GM23338 (cell line): Measurements from ENCODE around the gene TPRG1.

Source experiments
- CREB1 ChIP-seq: fragments of 250-450 bp; sonication (Bioruptor Pico); IDR thresholded peaks from 2 replicates; pipeline ENCODE4 v1.5.0; 2020; ENCODE audit warnings: low read depth, mild to moderate bottlenecking, moderate library complexity
- EZH2 ChIP-seq: fragments of 200-600 bp; sonication (generic); IDR thresholded peaks from one replicate; pipeline ENCODE4 v1.8.0; 2017; ENCODE audit warnings: antibody characterized with exemption, mild to moderate bottlenecking, low read depth; ENCODE audit not compliant: unreplicated experiment
- EZH2phosphoT487 ChIP-seq: fragments of 200-600 bp; sonication (generic); IDR thresholded peaks from one replicate; pipeline ENCODE4 v1.8.1; 2018; ENCODE audit warnings: antibody characterized with exemption; ENCODE audit not compliant: unreplicated experiment
- JUNB ChIP-seq: IDR thresholded peaks from one replicate; pipeline ENCODE4 v1.6.1; 2016; ENCODE audit warnings: antibody characterized with exemption; ENCODE audit not compliant: unreplicated experiment
- NANOG ChIP-seq: IDR thresholded peaks from 2 replicates; pipeline ENCODE4 v1.6.1; 2016; ENCODE audit warnings: antibody characterized with exemption, borderline replicate concordance
- POLR2AphosphoS5 ChIP-seq: IDR thresholded peaks from 2 replicates; pipeline ENCODE4 v1.6.1; 2016; ENCODE audit warnings: antibody characterized with exemption, low read depth
- STAT1 ChIP-seq: IDR thresholded peaks from one replicate; pipeline ENCODE4 v1.6.1; 2016; ENCODE audit warnings: antibody characterized with exemption; ENCODE audit not compliant: unreplicated experiment
- TF ChIP-seq, protein P1 (sequence below), 2 experiments: fragments of 200-600 bp in 1 of 2; sonication (generic) in 1 of 2; conservative IDR thresholded peaks; 2 replicates each; pipeline versions ENCODE4 v1.5.1 to v1.6.1; 2016 to 2017; ENCODE audit warnings: antibody characterized with exemption in 2 of 2, low read depth in 2 of 2, mild to moderate bottlenecking in 2 of 2, moderate library complexity in 1 of 2
- TF ChIP-seq, protein P2 (sequence below): IDR thresholded peaks from one replicate; pipeline ENCODE4 v1.6.1; 2018; ENCODE audit warnings: antibody characterized with exemption; ENCODE audit not compliant: unreplicated experiment
- TF ChIP-seq, protein P3 (sequence below): IDR thresholded peaks from 2 replicates; pipeline ENCODE4 v1.6.1; 2016; ENCODE audit warnings: antibody characterized with exemption

DNA sequence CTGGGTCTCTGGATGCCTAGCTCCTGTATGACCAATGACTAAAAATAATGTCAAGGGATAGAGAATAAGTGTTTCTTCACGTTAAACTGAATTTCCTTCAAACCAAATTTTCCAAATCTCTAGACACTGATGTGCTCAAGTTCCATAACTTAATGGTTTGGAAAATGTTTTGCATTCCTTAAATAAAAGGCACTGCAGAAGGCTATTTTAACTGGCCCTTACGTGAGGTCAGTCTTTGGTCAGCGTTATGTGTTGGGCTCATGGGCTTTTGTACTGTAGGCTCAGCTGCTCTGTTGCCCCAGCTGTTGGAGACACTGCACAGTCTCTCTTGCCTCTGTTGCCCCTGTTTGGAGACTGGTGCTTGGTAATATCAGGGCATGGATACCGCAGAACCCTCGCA, 188.5 kb downstream of the TPRG1 start:
- TF ChIP-seq, protein P1, sequence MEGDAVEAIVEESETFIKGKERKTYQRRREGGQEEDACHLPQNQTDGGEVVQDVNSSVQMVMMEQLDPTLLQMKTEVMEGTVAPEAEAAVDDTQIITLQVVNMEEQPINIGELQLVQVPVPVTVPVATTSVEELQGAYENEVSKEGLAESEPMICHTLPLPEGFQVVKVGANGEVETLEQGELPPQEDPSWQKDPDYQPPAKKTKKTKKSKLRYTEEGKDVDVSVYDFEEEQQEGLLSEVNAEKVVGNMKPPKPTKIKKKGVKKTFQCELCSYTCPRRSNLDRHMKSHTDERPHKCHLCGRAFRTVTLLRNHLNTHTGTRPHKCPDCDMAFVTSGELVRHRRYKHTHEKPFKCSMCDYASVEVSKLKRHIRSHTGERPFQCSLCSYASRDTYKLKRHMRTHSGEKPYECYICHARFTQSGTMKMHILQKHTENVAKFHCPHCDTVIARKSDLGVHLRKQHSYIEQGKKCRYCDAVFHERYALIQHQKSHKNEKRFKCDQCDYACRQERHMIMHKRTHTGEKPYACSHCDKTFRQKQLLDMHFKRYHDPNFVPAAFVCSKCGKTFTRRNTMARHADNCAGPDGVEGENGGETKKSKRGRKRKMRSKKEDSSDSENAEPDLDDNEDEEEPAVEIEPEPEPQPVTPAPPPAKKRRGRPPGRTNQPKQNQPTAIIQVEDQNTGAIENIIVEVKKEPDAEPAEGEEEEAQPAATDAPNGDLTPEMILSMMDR (conservative IDR thresholded peaks at IDR 0.05; ENCODE audit: low read depth in 2 of 2) = no peak
- TF ChIP-seq POLR2AphosphoS5 = no peak
- TF ChIP-seq EZH2 = no peak
- no peak for TF ChIP-seq JUNB
- TF ChIP-seq, protein P2, sequence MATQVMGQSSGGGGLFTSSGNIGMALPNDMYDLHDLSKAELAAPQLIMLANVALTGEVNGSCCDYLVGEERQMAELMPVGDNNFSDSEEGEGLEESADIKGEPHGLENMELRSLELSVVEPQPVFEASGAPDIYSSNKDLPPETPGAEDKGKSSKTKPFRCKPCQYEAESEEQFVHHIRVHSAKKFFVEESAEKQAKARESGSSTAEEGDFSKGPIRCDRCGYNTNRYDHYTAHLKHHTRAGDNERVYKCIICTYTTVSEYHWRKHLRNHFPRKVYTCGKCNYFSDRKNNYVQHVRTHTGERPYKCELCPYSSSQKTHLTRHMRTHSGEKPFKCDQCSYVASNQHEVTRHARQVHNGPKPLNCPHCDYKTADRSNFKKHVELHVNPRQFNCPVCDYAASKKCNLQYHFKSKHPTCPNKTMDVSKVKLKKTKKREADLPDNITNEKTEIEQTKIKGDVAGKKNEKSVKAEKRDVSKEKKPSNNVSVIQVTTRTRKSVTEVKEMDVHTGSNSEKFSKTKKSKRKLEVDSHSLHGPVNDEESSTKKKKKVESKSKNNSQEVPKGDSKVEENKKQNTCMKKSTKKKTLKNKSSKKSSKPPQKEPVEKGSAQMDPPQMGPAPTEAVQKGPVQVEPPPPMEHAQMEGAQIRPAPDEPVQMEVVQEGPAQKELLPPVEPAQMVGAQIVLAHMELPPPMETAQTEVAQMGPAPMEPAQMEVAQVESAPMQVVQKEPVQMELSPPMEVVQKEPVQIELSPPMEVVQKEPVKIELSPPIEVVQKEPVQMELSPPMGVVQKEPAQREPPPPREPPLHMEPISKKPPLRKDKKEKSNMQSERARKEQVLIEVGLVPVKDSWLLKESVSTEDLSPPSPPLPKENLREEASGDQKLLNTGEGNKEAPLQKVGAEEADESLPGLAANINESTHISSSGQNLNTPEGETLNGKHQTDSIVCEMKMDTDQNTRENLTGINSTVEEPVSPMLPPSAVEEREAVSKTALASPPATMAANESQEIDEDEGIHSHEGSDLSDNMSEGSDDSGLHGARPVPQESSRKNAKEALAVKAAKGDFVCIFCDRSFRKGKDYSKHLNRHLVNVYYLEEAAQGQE = no peak
- TF ChIP-seq CREB1 (CRISPR knock-in tag) = no peak
- TF ChIP-seq, protein P3, sequence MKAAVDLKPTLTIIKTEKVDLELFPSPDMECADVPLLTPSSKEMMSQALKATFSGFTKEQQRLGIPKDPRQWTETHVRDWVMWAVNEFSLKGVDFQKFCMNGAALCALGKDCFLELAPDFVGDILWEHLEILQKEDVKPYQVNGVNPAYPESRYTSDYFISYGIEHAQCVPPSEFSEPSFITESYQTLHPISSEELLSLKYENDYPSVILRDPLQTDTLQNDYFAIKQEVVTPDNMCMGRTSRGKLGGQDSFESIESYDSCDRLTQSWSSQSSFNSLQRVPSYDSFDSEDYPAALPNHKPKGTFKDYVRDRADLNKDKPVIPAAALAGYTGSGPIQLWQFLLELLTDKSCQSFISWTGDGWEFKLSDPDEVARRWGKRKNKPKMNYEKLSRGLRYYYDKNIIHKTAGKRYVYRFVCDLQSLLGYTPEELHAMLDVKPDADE = no peak
- no peak for TF ChIP-seq EZH2phosphoT487
- TF ChIP-seq NANOG = no peak
- no peak for TF ChIP-seq STAT1
